ENCODE results near the gene KRTAP10-11.
"Not testable (repeated sequence)": the region's sequence is repeated elsewhere in the genome, so short reads cannot be mapped to it uniquely, and the experiment has no call there.

KRTAP10-11 gene

DNA sequence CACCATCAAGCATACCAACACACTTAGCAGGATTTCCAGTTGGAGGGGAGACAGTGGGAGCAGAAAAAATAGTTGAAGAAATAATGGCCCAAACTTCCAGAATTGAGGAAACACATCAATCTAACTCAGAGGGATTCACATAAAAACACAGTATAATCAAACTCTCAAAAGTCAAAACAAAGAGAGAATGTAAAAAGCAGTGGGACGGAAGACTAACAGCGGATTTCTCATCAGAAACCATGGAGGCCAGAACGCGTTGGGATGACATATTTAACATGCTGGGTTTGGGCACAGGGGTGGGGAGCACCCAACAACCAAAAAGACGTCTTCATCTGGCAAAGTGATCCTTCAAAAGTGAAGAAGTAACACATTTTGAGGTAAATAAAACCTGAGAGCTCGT, 26.3 kb upstream of the KRTAP10-11 start (continued):
- TF ChIP-seq, protein P1, sequence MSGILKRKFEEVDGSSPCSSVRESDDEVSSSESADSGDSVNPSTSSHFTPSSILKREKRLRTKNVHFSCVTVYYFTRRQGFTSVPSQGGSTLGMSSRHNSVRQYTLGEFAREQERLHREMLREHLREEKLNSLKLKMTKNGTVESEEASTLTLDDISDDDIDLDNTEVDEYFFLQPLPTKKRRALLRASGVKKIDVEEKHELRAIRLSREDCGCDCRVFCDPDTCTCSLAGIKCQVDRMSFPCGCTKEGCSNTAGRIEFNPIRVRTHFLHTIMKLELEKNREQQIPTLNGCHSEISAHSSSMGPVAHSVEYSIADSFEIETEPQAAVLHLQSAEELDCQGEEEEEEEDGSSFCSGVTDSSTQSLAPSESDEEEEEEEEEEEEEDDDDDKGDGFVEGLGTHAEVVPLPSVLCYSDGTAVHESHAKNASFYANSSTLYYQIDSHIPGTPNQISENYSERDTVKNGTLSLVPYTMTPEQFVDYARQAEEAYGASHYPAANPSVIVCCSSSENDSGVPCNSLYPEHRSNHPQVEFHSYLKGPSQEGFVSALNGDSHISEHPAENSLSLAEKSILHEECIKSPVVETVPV (CRISPR knock-in tag; IDR thresholded peaks at IDR 0.05): no peak
- TF ChIP-seq GLIS3 (CRISPR knock-in tag; IDR thresholded peaks at IDR 0.05) (no peak), ESRRG (CRISPR knock-in tag; IDR thresholded peaks at IDR 0.05) (no peak), TOX (CRISPR knock-in tag; IDR thresholded peaks at IDR 0.05; ENCODE audit: borderline replicate concordance) (no peak)

DNA sequence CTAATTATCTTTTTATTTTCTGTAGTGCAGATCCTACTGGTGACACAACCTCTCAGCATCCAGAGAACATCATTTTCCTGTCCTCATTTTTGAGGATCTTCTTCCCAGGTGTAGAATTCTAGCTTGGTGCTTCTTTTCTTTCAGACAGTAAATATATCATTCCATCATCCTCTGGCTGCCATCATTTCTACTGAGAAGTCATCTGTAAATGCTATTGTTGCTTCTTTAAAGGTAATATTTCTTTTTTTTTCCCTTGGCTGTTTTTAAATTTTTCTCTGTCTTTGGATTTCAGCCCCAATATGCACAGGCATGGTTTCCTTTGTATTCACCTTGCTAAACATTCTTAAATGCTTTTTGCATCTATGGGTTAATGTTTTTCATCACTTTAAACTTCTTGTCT, 22.6 kb upstream of the KRTAP10-11 start:
- no peak for TF ChIP-seq CSDC2 (CRISPR knock-in tag; IDR thresholded peaks at IDR 0.05)
- TF ChIP-seq TOX (CRISPR knock-in tag; IDR thresholded peaks at IDR 0.05; ENCODE audit: borderline replicate concordance): no peak
- no peak for TF ChIP-seq ZFP3 (CRISPR knock-in tag; IDR thresholded peaks at IDR 0.05)
- TF ChIP-seq, protein P2, sequence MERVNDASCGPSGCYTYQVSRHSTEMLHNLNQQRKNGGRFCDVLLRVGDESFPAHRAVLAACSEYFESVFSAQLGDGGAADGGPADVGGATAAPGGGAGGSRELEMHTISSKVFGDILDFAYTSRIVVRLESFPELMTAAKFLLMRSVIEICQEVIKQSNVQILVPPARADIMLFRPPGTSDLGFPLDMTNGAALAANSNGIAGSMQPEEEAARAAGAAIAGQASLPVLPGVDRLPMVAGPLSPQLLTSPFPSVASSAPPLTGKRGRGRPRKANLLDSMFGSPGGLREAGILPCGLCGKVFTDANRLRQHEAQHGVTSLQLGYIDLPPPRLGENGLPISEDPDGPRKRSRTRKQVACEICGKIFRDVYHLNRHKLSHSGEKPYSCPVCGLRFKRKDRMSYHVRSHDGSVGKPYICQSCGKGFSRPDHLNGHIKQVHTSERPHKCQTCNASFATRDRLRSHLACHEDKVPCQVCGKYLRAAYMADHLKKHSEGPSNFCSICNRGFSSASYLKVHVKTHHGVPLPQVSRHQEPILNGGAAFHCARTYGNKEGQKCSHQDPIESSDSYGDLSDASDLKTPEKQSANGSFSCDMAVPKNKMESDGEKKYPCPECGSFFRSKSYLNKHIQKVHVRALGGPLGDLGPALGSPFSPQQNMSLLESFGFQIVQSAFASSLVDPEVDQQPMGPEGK (CRISPR knock-in tag; IDR thresholded peaks at IDR 0.05; ENCODE audit: borderline replicate concordance): no peak
- TF ChIP-seq, protein P1 (CRISPR knock-in tag; IDR thresholded peaks at IDR 0.05): no peak
- TF ChIP-seq ZC3H10 (CRISPR knock-in tag; IDR thresholded peaks at IDR 0.05): no peak
- no peak for TF ChIP-seq BACH2 (CRISPR knock-in tag; IDR thresholded peaks at IDR 0.05; ENCODE audit: borderline replicate concordance)
- TF ChIP-seq GLIS3 (CRISPR knock-in tag; IDR thresholded peaks at IDR 0.05): no peak
- TF ChIP-seq RARB (CRISPR knock-in tag; IDR thresholded peaks at IDR 0.05): no peak
- no peak for TF ChIP-seq ARNTL (CRISPR knock-in tag; IDR thresholded peaks at IDR 0.05; ENCODE audit: borderline replicate concordance, low read depth)
- TF ChIP-seq SNAI2 (CRISPR knock-in tag; IDR thresholded peaks at IDR 0.05): no peak
- no peak for ATAC-seq

DNA sequence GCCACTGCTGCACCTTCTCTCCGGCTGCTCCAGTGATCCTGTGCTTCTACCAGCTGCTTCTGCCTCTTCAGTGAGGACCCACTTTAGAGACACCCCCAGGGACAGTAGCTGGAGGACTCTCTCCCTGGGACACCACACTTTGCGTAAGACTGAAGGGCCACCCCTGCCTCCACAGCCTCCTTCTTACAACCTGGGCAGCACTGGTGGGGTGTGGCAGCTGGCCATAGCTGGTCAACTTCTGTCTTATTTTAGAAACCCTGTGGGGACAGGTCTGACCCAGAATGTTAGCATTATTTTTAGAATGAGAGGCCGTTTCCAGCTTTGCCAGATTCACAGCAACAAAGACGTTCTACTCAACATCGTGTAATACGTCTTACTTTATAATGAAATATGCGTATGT, 20.5 kb upstream of the KRTAP10-11 start:
- TF ChIP-seq ZFP3 (CRISPR knock-in tag; IDR thresholded peaks at IDR 0.05): no peak
- ATAC-seq: no peak

DNA sequence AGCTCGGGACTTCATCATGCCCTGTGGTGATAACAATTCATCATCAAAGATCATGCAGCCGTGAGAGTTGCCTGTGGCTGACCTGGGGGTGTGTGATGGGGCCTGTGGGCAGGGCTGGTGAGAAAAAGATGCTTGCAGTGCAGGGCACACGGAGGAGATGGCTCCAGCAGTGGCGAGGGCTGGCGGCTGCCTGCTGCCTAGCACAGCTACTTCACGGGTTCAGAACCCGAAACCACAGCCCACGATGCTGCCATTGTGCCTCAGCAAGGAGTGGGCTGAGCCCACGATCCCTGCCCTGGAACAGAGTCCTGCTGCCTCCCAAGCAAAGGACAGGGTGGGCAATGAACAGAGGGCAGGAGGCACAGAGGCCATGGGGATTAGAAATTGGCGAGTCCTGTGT, 20.0 kb upstream of the KRTAP10-11 start:
- TF ChIP-seq TCF4 (CRISPR knock-in tag; IDR thresholded peaks at IDR 0.05; ENCODE audit: borderline replicate concordance): no peak
- TF ChIP-seq ZNF70 (CRISPR knock-in tag; IDR thresholded peaks at IDR 0.05): no peak
- TF ChIP-seq OSR1 (CRISPR knock-in tag; IDR thresholded peaks at IDR 0.05): no peak
- TF ChIP-seq ZNF8 (CRISPR knock-in tag; IDR thresholded peaks at IDR 0.05): no peak
- no peak for TF ChIP-seq ZC3H10 (CRISPR knock-in tag; IDR thresholded peaks at IDR 0.05)
- no peak for TF ChIP-seq ISL1 (CRISPR knock-in tag; IDR thresholded peaks at IDR 0.05)
- ATAC-seq: no peak

DNA sequence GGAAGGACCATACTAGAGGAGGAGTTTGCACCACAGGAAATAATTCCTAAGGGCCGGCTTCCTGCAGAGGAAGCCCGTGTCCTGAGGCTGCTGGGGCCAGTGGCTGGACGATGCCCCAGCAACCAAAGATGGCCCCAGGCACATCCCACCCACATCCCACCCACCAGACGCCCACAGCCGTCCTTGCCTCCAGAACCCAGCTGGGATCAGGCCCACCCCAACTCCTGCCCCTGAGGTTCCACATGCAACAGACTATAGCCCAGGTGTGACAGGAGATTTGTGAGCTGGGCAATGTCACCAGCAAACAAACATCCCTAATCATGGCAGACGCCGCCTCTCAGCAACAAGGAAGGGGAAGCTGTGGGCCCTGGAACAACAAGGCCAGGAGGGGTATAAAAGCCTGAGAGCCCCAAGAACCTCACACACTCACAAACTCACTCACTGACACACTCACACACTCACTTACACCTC, 19.5 kb upstream of the KRTAP10-11 start, which contains the start of gene KRTAP10-9:
Gene KRTAP10-9 (plus strand): TSS at position 421 of the 471 bp plus-strand sequence. CDS start 79 bp downstream, outside the sequence.
- no peak for ATAC-seq
- TF ChIP-seq SNAI2 (CRISPR knock-in tag; IDR thresholded peaks at IDR 0.05) (no peak), ESRRG (CRISPR knock-in tag; IDR thresholded peaks at IDR 0.05) (no peak), ARNTL (CRISPR knock-in tag; IDR thresholded peaks at IDR 0.05; ENCODE audit: borderline replicate concordance, low read depth) (no peak), BACH2 (CRISPR knock-in tag; IDR thresholded peaks at IDR 0.05; ENCODE audit: borderline replicate concordance) (no peak), RARB (CRISPR knock-in tag; IDR thresholded peaks at IDR 0.05) (no peak), TCF4 (CRISPR knock-in tag; IDR thresholded peaks at IDR 0.05; ENCODE audit: borderline replicate concordance) (no peak), OSR1 (CRISPR knock-in tag; IDR thresholded peaks at IDR 0.05) (no peak), ZNF8 (CRISPR knock-in tag; IDR thresholded peaks at IDR 0.05) (no peak)
- TF ChIP-seq, protein P3, sequence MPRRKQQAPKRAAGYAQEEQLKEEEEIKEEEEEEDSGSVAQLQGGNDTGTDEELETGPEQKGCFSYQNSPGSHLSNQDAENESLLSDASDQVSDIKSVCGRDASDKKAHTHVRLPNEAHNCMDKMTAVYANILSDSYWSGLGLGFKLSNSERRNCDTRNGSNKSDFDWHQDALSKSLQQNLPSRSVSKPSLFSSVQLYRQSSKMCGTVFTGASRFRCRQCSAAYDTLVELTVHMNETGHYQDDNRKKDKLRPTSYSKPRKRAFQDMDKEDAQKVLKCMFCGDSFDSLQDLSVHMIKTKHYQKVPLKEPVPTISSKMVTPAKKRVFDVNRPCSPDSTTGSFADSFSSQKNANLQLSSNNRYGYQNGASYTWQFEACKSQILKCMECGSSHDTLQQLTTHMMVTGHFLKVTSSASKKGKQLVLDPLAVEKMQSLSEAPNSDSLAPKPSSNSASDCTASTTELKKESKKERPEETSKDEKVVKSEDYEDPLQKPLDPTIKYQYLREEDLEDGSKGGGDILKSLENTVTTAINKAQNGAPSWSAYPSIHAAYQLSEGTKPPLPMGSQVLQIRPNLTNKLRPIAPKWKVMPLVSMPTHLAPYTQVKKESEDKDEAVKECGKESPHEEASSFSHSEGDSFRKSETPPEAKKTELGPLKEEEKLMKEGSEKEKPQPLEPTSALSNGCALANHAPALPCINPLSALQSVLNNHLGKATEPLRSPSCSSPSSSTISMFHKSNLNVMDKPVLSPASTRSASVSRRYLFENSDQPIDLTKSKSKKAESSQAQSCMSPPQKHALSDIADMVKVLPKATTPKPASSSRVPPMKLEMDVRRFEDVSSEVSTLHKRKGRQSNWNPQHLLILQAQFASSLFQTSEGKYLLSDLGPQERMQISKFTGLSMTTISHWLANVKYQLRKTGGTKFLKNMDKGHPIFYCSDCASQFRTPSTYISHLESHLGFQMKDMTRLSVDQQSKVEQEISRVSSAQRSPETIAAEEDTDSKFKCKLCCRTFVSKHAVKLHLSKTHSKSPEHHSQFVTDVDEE (CRISPR knock-in tag; IDR thresholded peaks at IDR 0.05): no peak
- TF ChIP-seq, protein P4, sequence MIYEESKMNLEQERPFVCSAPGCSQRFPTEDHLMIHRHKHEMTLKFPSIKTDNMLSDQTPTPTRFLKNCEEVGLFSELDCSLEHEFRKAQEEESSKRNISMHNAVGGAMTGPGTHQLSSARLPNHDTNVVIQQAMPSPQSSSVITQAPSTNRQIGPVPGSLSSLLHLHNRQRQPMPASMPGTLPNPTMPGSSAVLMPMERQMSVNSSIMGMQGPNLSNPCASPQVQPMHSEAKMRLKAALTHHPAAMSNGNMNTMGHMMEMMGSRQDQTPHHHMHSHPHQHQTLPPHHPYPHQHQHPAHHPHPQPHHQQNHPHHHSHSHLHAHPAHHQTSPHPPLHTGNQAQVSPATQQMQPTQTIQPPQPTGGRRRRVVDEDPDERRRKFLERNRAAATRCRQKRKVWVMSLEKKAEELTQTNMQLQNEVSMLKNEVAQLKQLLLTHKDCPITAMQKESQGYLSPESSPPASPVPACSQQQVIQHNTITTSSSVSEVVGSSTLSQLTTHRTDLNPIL (CRISPR knock-in tag; IDR thresholded peaks at IDR 0.05; ENCODE audit: low read depth): no peak
- TF ChIP-seq, protein P5, sequence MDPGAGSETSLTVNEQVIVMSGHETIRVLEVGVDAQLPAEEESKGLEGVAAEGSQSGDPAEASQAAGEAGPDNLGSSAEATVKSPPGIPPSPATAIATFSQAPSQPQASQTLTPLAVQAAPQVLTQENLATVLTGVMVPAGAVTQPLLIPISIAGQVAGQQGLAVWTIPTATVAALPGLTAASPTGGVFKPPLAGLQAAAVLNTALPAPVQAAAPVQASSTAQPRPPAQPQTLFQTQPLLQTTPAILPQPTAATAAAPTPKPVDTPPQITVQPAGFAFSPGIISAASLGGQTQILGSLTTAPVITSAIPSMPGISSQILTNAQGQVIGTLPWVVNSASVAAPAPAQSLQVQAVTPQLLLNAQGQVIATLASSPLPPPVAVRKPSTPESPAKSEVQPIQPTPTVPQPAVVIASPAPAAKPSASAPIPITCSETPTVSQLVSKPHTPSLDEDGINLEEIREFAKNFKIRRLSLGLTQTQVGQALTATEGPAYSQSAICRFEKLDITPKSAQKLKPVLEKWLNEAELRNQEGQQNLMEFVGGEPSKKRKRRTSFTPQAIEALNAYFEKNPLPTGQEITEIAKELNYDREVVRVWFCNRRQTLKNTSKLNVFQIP (CRISPR knock-in tag; IDR thresholded peaks at IDR 0.05; ENCODE audit: borderline replicate concordance, low read depth): no peak

DNA sequence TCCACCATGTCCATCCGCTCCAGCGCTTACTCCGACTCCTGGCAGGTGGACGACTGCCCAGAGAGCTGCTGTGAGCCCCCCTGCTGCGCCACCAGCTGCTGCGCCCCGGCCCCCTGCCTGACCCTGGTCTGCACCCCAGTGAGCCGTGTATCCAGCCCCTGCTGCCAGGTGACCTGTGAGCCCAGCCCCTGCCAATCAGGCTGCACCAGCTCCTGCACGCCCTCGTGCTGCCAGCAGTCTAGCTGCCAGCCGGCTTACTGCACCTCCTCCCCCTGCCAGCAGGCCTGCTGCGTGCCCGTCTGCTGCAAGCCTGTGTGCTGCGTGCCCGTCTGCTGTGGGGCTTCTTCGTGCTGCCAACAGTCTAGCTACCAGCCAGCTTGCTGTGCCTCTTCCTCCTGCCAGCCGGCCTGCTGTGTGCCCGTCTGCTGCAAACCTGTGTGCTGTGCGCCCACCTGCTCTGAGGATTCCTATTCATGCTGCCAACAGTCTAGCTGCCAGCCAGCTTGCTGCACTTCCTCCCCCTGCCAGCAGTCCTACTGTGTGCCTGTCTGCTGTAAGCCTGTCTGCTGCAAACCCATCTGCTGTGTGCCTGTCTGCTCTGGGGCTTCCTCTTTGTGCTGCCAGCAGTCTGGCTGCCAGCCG, 18.9 kb upstream of the KRTAP10-11 start:
- ATAC-seq: not testable (repeated sequence)

DNA sequence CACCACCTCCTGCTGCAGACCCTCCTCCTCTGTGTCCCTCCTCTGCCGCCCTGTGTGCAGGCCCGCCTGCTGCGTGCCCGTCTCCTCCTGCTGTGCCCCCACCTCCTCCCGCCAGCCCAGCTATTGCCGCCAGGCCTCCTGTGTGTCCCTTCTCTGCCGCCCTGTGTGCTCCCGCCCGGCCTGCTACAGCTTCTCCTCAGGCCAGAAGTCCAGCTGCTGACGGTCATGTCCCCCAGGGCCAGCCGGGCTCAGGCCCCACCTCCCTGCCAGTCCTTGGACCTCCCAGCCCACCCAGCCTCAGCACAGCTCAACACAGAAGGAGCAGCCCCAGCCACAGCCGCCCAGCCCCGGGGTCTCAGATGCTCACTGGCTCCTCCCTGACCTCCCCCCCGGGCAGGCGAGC, 18.4 kb upstream of the KRTAP10-11 start:
- ATAC-seq: not testable (repeated sequence)

Data from SK-N-SH treated with all-trans-retinoic acid at 6 μM for 48 hours (cell line).